HG03280 (cell line): ENCODE data around the gene RBP2.
"Not testable (repeated sequence)": the region's sequence is repeated elsewhere in the genome, so short reads cannot be mapped to it uniquely, and the experiment has no call there.

ENCODE experiments used
- ATAC-seq: cut with Tn5 transposase; IDR thresholded peaks from one replicate; pipeline ENCODE4 v1.9.1; 2021; ENCODE audit warnings: mild to moderate bottlenecking, moderate library complexity; ENCODE audit not compliant: unreplicated experiment

The RBP2 gene

DNA sequence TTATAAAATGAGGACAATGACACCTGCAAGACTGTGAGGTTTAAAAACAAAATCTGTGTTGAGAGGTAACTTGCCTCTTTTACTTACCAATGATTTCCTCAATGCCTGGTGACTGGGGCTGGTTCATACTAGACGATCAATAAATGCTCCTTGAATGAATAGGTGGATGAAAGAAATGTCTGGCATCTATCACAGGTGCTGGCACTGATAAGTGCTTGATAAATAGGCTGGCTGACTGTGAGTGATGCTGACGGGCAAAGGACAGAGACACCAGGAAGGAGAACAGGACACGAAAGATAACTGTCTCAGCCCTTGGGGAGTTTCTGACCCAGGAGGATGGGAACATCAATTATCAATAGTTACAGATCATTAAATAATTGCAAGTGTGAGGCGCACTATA is 31.9 kb downstream of the RBP2 start:
- no peak for ATAC-seq

DNA sequence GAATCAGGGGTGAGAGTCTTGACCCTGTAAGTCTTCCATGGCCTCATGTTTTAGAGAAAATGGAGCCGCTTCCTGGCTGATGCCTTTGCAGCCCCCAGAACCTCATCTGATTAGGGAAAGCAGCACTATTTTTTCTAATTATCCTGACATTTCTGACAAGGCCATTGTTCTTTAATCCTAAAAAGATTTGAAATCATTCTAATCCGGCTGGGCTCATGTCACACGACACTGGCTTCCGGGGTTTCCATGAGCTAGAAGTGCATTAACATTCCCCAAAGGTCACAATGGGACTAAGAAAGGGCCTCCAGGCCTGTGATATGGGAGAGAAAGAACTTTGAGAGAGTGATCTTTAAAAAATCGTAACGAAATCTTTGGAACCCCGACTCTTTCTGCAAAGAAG is 33.1 kb downstream of the RBP2 start:
- no peak for ATAC-seq

DNA sequence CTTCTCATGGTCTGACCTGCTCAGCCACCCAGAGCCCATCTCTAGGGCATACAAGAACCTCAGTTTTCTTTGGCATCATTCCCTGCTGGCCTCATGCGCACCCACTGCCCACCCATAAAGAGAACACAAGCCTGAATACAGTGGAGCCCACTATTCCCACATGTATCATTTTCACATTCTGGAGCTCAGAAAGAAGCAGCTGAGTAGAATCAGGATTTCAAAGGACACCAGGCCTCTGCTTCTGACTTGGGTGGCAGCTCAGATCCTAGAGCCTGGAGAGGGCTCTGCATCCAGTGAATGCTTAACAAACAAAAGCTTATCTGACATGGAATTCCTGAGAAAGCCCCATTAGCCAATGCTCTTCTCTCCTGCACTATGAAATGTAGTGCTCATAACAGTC is 34.7 kb downstream of the RBP2 start:
- no peak for ATAC-seq

DNA sequence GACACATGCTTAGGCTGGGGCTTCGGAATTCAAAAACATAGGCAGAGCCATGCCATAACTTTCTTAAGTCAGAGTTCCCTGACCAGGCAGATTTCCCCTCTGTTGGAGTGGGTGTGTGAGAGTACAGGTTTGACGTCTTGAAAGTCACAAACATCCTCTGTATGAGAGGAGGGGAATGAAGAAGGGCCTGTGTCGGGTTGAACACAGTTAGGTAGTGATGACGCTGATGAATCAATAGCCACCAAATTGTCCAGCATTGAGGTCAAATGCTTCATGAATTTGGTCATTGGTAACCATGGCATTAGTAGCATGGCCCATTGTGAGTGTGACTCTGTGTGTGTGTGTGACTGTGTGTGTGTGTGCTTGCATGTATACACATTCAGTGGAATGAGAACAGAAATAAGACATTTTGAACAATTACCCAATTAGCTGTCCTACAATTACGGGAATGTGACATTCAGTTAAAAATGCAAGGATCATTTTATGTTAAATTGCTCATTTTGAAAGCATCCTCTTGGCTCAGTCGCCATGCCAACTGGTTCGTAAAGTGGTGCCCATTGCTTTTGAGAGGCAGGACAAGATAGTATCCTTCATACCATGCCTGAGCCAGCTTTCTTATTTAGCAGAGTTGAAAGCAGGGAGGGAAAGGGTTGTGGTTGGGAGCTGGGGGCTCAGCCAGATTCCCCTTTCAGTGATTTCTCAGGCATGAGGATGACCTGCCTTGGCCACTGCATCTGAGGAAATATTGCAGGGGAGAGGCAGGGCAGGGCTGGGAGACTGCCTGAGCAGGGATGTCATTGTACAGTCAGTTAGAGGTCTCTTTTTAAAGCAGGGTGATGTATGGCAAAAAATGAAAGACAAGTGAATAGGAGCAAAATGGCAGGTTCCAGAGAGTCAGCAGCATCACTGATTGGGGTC is 35.4 kb downstream of the RBP2 start:
- ATAC-seq, result no peak

DNA sequence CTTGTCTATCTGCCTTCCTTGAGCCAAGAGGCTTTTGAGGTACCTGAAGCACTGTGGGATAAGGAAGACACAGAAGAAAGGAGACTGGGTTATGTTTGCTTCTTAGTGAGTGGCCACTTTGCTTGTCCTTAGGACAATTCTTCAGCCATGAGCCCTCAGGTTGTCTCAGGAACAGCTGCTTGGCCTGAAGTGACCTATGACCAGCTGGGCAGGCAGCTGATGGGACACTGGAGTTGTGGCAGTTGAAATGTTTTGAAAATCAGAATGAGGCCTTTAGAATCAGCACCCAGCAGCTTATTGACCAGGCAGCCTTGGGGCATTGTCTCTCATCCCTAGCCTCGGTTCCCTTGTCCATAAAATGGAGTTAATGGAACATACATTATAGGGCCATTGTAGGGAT is 37.0 kb downstream of the RBP2 start:
- ATAC-seq, result no peak

DNA sequence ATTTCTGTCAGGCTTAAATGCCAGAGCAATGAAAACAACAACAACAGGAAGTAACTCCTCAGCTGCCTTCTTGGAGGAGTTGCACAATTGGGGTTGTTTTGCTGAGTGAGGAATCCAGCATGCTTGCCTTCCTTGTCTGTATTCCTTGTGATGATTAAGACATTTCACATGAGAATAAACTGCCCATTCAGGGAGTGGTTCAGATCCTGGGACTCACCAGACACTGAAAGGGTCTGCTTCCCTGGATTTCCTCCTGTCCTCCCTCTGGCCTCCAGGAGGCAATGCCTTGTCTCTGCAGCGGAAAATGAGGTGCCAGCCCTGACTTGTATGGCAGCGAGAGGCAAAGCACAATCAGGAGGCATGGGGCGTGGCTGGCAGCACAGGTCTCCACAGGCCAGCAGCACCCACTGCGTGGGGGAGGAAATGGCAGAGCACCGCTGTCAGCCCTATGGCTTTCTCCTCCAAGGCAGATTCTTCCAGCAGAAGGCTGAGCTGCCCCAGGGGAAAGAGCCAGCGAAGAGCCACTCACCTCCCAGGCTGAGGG is 41.5 kb downstream of the RBP2 start:
- no peak for ATAC-seq

DNA sequence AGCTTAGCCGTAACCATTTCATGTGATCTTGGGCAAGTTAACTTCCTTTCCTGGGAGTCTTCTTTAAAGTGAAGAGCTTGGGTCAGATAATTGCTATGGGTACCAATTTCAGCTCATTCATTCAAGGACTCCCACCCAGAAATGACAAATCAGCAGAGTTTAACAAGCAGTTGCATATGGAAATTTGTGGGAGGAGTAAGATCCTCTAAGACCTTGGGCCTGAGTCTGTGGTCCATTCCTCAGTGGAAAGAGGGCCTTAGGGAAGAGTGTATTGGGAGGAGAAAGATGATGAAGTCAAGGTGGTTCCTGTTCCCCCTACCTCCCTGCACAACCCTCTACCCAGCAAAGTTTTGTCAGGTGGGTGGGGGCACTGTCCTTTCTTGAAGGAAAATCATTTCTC is 42.1 kb downstream of the RBP2 start:
- no peak for ATAC-seq

DNA sequence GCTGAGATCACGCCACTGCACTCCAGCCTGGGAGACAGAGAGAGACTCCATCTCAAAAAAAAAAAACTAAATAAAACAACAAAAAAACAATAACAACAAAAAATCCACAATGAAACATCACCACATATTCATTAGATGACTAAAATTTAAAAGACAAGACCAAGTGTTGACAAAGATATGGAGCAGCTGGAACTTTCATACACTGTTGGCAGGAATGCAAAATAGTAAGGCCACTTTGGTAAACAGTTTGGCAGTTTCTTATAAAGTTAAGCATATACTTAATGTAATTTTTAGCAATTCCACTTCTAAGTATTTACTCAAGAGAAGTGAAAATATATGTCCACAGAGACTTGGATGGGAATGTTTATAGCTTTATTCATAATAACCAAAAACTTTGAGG is 43.2 kb downstream of the RBP2 start:
- ATAC-seq, result no peak

DNA sequence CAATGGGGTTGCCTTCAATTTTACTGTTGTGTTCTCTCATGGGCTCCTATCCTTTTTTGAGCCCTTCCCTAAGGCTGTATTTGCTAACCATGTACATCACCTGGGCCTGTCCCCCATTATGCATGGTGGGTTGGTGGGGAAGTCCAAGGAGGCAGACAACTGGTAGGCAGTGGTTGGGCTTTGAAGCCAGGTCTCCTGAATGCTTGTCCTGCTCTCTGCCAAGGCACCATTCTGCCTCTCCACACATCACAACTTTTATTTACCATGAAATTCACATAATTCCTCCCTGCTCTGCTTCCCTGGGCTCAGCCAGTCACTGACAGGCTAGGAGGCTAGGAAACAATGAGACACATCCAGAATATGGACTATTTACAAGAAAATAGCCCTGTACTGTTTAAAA is 45.8 kb downstream of the RBP2 start:
- ATAC-seq, result no peak

DNA sequence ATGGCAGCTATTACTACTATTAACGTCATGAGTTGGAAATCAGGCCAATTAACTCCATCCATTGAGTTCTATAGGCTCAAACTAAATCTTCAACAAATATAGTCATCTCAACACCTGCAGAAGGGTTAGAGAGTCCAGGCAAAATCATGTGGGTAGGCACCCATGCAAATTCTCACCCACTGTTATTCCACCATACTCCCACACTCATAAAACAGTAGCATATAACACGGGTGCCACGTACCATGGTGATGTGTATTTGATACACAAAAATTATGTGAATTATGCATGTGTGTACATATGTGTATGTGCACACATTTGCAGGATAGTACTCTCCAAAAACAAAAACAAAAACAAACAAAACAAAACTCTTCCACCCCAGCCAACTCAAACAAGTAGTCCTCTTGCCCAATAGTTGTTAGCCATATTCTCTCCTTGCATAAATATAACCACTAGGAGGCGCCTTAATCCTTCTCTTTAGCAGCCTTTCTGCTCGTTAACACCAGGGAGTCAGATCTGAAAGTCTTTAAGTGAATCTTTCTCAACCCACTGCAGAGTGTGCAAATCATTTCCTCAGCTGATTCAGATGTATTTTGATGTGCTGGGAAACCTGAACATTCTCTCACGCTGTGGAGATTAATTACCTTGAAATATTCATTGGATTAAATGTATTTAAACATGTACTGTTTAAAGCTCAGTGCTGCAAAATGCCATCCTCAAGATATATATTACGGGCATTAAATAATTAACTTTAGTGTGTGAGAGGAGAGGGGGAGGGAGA is 48.8 kb downstream of the RBP2 start:
- ATAC-seq, result peak; percentile 87

DNA sequence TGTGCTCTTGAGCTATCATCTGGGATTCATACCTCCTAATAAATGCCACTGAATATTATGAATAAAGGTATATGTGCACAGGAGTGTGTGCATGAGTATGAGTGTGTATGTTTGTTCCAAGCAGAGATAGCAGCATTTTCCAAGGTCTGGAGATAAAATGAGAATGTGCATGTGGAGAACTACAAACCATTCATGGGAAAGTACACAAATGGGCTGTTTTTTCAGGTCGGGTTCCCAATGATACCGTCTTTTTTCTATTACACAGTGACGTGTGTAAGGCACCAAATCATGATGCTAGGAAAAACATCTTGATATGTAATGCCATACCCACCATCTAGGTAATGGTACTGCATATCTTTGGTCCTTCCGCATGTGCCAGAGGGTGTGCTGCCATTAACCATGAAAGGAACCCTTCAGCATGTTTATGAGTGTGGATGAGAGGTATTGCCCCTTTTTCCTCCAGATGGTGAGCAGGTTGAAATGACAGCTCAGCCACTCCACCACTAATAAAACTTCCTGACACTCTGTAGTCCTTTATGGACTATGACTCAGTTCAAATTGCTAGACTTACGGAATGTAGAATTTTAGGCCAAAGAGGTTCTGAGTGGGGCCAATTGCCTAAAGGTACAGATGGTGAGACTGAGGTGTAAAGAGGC is 50.4 kb downstream of the RBP2 start:
- no peak for ATAC-seq

DNA sequence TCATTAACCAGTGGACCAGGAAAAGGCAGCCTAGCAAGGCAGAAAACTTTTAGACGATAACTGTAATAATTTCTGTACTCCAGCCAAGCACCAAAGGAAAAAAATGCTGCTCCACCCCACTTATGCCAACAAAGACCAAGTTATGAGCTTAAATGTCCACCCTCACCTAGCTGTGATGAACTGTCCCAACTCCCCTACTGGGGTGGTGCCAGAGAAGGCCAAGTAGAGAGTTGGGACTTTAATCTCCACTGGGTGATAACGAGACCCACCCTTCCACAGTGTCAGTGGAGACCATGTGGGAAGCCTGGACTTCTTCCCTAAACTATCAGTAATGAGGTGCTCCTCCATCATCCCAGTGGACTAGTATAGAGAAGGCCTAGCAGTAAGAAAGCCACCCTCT is 53.1 kb downstream of the RBP2 start:
- ATAC-seq, result no peak

DNA sequence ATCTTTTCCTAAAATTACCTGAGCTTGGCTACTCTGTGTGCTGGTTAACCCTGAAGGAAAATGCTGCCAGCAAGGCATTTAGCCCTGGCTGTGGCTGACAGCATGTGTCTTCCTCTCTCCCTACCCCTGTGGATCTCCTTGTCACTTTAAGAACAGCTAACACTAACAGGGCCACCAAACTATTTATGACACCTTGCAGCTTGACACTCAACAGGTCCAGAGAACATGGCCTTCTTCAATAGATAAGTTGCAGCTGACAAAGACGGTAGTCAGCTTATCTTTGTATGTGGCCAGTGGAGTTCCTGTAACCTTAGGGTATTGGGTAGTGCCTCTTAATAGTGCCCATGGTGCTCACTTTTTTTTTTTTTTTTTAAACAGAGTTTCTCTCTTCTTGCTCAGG is 54.9 kb downstream of the RBP2 start:
- no peak for ATAC-seq

DNA sequence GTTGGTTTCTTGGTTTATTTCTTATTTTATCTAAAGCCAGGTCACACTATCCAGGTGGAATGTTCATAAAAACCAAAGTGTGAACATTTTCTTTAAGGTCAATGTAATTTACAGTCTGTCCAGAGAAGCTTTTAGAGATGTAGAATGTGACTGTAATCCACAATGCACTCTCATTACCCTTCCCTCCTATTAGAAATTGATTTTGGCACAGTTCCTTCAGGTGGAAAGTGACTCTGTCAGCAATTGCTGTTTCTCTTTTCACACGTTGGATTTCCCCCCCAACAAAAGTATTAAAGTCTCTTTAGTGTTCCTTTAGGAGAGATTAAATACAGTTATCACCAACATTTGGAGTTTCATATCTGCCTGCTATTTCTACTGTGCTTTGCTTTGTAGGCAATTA is 55.3 kb downstream of the RBP2 start:
- no peak for ATAC-seq

DNA sequence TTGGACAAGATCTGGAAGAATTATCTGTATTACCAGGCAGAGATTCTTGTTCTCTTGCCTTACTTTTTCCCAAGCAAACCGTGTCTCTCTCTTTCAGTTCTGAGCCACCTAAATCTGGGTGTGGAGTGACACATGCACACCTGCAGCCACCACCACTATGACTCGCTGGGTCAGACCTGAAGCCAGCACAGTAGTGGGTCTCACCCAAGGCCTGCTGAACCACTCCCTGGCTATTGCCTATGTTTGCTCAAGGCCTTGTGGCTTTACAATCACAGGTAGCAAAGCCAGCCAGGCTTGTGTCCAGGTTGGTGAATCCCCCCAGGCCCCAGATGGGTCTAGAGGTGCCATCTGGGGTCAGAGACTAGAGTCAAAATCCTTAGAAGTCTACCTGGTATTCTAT is 58.2 kb downstream of the RBP2 start:
- ATAC-seq, result no peak

DNA sequence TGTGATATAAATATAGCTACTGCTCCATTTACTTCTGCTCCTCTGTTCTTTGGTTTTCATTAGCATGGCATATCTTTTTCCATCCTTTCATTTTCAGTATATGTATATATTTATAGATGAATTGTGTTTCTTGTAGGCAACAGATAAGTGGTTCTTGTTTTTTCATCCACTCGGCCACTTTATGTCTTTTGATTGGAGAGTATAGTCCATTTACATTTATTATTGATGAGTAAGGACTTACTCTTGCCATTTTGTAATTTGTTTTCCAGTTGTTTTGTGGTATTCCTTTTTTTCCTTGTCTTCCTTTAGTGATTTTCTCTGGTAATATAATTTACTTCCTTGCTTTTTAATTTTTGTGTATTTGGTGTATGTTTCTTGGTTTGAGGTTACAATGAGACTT is 60.0 kb downstream of the RBP2 start:
- ATAC-seq, result no peak

DNA sequence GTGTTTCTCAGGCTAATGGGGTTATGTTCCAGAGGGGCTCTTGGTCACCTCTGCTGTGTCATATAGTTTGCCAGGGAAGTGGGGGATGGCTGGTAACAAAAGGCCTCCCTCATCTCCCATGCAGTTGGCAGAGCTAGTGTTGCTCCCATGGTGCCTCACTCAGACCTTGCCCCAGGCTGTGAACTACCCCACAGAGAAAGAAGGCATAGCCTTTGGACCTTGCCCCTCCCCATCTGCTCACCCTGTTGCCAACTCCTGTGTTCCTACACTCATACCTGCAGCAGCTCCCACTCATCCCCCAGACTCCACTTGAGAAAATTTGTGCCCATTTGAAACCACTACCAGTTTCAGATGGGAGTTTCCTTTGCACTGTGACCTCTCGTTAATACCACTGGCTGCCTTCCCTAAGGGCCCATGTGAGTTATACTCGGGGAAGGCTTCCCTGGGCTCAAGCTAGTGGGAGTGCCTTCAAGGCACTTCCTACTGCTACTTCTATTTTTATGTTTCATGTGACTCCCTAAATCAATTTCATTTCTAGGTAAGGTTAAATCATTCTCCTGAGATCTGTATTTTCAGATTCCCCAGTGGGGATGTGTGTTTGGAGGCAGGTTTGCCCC is 61.6 kb downstream of the RBP2 start:
- no peak for ATAC-seq

DNA sequence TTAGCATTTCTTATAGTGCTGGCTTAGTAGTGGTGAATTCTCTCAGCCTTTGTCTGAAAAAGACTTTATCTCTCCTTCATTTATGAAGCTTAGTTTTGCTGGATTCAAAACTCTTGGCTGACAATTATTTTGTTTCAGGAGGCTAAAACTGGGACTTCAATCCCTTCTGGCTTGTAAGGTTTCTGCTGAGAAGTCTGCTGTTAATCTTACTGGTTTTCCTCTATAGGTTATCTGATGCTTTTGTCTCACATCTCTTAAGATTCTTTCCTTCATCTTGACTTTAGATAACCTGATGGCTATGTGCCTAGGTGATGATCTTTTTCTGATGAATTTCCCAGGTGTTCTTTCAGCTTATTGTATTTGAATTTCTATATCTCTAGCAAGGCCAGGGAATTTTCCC is 63.4 kb downstream of the RBP2 start:
- not testable (repeated sequence) for ATAC-seq
